Transverse colon (tissue), 3 donors: ENCODE measurements around the gene GABRQ.
"Not testable (repeated sequence)": the region's sequence is repeated elsewhere in the genome, so short reads cannot be mapped to it uniquely, and the experiment has no call there.

Experiments
- CTCF ChIP-seq, 5 experiments: fragments of 200-600 bp in 3 of 5; fragments of 450-650 bp in 2 of 5; sonication (generic) in 3 of 5; IDR thresholded peaks; 1 replicate in 2 of 5; 2 replicates in 3 of 5; pipeline ENCODE4 v1.5.1; 2016 to 2017; ENCODE audit warnings: antibody characterized with exemption in 5 of 5, inconsistent platforms in 3 of 5, mild to moderate bottlenecking in 2 of 5, moderate library complexity in 1 of 5
- EP300 ChIP-seq: sonication (generic); formaldehyde crosslinking; IDR thresholded peaks from one replicate; pipeline ENCODE4 v1.6.1; 2017; ENCODE audit warnings: antibody characterized with exemption, low read depth

GRCh38 chrX:152706500-152706899, 68.8 kb downstream of the GABRQ start:
- not testable (repeated sequence) for TF ChIP-seq CTCF (IDR thresholded peaks at IDR 0.05); EP300
